Activated T-cell treated with anti-CD3 and anti-CD28 coated beads, Interleukin-2, amount 50 U/mL, for 48 hours (primary cell): ENCODE data around the gene UTP4.

Experiments
- DNase-seq, 2 experiments: peaks; one replicate each; pipeline ENCODE4 v3.0.0-alpha.2; 2020

UTP4 gene

GRCh38 chr16:69180011-69180338 lies 47.5 kb downstream of the UTP4 start:
- no peak for DNase-seq

- no peak for DNase-seq
These were observed 50.4 kb downstream of the UTP4 start for GRCh38 chr16:69182730-69183416.

- peak; percentile 91 for DNase-seq
These were observed 54.4 kb downstream of the UTP4 start, which contains the start of gene SNTB2 for GRCh38 chr16:69186642-69187445. SNTB2 (plus strand) TSS chr16:69187164; CDS start chr16:69187167, 3 bp downstream.

GRCh38 chr16:69187446-69188235 lies 55.2 kb downstream of the UTP4 start:
- peak; percentile 65 to 71 for DNase-seq

GRCh38 chr16:69188236-69188549 lies 55.7 kb downstream of the UTP4 start:
- DNase-seq = no peak

GRCh38 chr16:69188716-69189115 lies 56.3 kb downstream of the UTP4 start:
- DNase-seq = no peak

GRCh38 chr16:69190046-69190588 lies 57.7 kb downstream of the UTP4 start:
- DNase-seq = no peak

GRCh38 chr16:69190598-69190997 lies 58.1 kb downstream of the UTP4 start:
- DNase-seq = no peak

- no peak for DNase-seq
These were observed 58.7 kb downstream of the UTP4 start for GRCh38 chr16:69191136-69191535.

- DNase-seq = no peak
These were observed 61.4 kb downstream of the UTP4 start for GRCh38 chr16:69193855-69194254.

- DNase-seq = no peak
These were observed 62.0 kb downstream of the UTP4 start for GRCh38 chr16:69194488-69194887.

- DNase-seq = no peak
These were observed 63.0 kb downstream of the UTP4 start for GRCh38 chr16:69195369-69196029.

GRCh38 chr16:69197573-69197972 lies 65.1 kb downstream of the UTP4 start:
- DNase-seq = no peak

GRCh38 chr16:69199382-69199781 lies 66.9 kb downstream of the UTP4 start:
- DNase-seq = no peak

GRCh38 chr16:69201291-69201690 lies 68.8 kb downstream of the UTP4 start:
- DNase-seq = no peak

GRCh38 chr16:69201787-69202186 lies 69.3 kb downstream of the UTP4 start:
- DNase-seq = no peak

- no peak for DNase-seq
These were observed 71.7 kb downstream of the UTP4 start for GRCh38 chr16:69204172-69204571.

GRCh38 chr16:69209735-69210134 lies 77.3 kb downstream of the UTP4 start:
- no peak for DNase-seq

GRCh38 chr16:69217433-69217832 lies 85.0 kb downstream of the UTP4 start:
- no peak for DNase-seq
